Activated naive CD8-positive, alpha-beta T cell treated with anti-CD3 and anti-CD28 coated beads, Interleukin-2, amount 50 U/mL, for 16 hours (primary cell): ENCODE data around the gene DTX4.

Source experiments
- DNase-seq: peaks from one replicate; pipeline ENCODE4 v3.0.0-alpha.2; 2020; ENCODE audit warnings: low read depth, low spot score

Gene DTX4

DNA sequence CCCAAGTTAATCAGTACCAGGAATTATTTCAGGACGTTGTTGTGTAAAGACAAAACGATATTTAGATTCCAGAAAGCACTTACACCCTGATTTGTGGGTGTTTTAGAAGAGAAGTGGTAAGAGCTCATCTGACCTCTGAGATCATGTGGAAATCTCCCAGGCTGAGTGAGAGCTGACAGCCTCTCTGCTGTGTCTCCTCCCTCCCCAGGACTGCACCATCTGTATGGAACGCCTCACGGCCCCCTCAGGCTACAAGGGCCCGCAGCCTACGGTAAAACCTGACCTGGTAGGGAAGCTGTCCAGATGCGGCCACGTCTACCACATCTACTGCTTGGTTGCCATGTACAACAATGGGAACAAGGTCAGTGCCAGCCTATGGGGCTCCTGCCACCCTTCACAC is 20.0 kb downstream of the DTX4 start:
- DNase-seq, result no peak

DNA sequence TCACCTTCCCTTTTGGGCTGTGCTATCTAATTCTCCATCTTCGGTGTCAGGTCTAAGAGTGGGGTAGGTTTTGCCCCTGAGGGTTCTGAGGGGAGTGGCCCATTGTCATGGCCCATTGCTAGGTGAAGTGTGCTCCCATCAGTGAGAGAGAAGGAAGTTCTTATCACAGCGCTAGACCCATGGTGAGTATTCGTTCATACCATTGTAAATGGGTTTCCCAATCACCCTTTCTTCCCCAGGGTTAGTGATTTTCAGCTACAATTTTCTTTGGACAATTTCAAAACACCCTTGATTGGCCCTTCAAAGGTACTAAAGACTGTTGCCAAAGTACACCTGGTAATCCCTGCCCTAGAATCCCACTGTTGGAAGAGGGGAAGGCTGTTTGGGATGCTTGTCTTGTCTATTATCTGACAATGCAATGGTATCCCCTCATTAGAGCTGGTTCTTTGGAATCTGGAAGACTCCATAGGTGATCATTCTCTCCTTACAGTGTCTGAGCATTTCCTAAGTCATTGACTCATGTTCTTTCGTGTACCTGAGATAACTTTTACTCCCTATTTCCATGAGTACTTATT is 20.6 kb downstream of the DTX4 start:
- no peak for DNase-seq

DNA sequence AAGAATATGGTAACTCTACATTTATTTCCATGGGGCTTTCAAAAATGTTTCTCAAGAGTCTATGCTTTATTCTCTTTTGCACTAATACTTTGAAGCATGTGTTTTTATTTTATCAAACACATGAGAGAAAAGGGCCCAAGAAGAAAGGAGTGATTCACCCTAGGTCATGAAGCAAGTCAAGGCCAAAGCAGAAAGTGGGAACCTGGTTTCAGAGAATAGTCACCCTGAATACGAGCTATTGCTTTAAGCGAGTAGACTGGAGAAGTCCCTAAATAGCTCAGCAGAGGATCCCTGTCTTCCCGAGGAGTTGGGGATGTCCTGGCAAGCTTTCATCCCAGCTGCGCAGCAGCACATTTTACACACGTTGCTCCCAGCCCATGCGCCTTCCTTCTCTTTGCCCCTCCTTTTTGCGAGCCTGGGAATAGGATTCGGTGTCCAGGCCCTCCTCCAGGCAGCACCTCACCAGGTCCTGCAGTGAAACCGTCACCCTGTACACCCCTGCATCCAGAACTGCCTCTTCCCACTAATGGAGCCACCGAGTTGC is 21.7 kb downstream of the DTX4 start:
- no peak for DNase-seq

DNA sequence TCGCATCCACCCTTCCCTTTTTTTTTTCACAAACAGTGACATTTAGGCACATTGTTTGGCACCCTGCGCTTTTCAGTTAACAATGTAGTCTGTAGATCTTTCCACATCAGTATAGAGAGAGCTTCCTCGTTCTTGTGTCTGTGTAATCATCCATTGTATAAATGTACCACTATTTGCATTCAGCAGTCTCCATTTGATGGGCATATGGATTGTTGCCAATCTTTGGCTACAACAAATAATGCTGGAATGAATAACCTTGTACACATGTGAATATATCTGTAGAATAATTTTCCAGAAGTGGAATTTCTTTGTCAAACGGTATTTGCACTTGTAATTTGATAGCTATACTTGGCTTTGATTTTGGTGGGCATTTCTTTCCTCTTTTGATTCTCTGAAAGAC is 23.7 kb downstream of the DTX4 start:
- DNase-seq, result no peak

DNA sequence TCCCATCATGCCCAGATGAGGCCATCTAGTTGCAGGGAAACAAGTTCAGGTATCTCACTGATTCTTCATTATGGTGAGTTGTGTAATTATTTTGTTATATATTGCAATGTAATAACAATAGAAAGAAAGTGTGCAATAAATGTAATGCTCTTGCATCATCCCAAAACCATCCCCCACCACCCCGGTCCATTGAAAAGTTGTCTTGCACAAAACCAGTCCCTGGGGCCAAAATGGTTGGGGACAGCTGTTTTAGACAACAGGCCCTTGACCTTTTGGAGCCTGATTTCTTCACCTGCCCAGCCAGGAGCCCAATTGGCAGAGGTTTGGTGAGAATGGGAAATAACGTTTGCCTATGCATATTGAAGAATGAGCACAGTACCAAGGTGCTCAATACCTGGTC is 24.8 kb downstream of the DTX4 start:
- DNase-seq, result no peak

DNA sequence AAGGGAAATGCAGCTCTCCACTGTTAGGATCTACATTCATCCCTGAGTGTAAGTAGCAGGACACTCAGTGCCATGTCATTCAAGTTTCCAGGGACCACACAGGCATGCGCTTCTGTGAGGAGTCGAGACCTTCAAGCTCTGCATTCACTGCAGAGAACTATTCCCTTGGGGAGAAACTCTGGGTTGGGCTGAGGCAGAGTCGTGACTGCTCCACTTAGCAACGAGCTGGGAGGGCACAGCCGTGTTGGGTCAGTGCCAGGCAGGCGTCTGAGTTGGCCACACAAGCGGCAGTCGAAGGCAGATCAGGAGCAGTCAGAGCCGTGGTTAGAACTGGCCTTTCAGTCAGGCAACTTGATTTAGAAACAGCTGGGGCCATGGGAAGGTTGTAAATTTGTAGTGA is 26.1 kb downstream of the DTX4 start:
- no peak for DNase-seq

DNA sequence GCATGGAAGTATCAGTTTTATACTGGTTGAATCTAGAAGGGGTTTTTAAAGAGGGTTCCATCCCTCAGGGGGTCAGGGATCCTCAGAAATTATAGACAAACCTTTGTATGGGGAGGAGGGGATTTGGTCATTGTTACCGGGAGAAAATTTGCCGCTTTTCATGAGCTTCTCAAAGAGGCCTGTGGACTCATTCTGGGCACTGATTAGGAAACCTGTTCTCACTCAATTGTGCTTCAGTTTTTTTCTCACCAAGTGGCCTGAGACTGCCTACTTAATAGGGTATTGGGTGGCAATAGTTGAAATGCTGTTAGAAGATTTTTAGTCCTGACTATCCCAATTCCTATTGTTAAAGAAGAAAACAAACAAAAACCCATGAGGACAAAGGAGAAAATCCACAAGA is 26.8 kb downstream of the DTX4 start:
- no peak for DNase-seq

DNA sequence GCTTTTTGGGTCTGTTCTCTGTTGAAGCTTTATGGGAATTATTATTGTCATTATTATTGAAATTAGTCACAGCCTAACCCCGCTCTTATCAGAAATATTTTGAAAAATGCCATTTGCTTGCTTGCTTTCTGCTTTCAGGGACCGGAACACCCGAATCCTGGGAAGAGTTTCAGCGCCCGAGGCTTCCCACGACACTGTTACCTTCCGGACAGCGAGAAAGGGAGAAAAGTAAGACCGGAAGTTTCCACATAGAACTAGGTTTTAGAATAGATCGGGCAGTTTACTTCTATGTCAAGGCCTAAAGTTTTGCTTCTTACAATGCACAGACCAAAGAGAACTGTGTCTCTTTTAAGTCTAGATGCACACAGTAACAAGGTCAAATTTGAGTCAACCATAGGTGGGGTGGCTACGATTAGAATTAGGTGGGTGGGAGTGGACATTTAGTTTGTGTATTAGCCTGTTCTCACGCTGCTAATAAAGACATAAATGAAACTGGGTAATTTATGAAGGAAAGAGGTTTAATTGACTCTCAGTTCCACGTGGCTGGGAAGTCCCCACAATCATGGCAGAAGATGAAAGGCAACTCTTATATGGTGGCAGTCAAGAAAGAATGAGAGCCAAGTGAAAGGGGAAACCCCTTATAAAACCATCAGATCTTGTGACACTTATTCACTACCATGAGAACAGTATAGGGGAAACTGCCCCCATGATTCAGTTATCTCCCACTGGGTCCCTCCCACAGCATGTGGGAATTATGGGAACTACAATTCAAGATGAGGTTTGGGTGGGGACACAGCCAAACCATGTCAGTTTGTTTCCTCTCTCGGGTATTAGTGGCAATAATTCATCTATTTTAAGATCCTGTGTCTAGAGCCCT is 27.9 kb downstream of the DTX4 start:
- no peak for DNase-seq

DNA sequence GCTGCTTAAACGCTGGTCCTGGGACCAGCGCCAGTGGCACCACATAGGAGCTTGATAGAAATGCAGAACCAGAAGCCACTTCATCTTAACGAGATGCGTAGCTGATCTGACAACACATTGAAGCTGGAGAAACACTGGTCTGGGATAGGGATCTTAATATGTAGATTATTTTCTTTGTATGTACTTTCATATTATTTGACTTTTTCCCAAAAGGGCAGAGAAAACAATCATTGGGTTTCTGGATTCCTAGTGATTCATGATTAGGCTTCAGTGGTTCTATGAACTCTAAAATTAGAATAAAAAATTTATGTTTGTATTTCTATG is 28.5 kb downstream of the DTX4 start:
- no peak for DNase-seq

DNA sequence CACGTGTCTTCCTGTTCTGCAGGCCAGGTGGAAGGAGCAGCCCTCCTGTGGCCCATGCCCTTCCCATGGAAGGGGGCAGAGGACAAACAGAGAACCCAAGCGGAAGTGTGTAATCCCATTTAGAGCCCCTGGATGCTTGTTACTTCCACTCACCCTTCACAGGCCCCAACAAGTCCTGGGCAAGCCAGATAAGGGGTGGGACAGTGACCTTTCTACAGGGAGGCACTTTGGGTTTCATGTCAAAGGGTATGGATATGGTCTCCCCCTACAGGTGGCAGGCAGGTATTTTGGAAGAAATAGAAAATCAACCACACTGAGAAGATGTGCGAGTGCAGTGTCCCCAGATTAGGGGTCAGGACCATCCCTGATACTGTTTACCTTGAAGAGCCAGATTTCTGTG is 29.4 kb downstream of the DTX4 start:
- no peak for DNase-seq

DNA sequence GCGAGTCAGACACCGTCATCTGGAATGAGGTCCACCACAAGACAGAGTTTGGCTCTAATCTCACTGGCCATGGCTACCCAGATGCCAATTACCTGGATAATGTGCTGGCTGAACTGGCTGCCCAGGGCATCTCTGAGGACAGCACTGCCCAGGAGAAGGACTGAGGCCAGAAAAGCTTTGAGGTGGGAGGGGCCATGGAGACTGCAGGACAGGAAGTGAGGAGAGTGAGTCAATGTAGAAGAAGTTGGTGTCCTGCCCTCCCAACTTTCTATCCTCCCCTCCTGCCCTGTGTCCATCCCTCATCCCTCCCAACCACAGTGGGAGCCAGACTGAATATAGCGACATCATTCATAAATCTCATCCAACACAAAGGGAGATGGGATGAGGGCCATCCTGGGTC is 32.8 kb downstream of the DTX4 start:
- no peak for DNase-seq

DNA sequence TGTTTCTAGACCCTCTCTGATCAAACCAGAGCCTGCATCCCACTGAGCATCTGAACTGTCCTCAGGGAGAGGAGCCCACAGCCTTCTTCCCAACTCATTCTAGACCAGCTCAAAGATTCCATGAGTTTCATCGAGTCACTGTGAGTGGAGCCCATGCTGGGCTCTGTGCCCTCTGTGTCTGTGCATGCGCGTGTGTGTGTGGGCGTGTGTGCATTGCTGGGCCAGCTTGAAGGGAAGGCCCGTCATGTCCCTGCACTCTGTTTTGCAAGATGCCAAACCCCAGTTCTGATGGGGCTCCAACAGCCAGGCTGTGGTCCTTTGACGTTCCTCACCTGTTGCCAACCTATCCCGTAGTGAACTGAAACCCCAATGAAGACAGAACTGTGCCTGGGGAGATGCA is 33.7 kb downstream of the DTX4 start:
- DNase-seq, result no peak

DNA sequence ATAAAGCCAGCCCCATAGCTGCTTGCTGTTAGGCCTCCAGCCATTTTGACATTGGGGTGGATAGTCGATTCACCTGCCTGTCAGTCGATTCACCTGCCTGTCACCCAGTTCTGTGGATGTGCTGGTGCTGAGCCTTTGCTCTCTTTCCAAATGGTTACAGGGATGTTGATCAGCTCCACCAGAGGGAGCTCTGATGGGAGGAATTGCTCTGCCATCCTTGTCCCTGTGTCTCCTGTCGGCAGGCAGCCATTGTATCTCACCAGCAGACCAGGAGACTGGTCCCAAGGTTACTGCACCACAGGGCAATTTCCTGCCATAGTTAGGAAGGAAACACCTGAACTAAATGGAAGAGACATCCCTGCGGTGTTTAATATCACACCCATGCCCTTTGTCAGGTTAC is 34.7 kb downstream of the DTX4 start:
- no peak for DNase-seq

DNA sequence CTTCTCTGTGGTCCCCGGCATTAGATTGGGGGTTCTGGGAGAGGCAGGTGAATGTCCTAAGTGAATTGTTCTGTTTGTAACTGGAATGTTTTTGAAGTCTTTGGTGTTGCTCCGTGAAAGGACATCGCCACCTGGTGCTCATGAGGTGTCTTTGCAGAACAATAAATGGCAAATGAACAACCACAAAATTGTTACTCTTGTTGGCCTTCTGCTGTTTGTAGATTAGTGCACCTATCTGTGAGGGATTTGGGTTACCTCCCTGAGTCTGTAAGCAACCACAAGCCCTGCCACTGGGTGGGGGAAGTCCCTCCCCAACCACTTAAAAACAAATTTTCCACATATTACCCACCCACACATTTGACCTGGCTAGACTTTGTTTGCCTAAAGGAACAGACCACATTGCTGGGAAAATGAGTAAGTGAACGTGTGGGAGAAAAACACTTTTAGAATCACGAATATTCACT is 36.1 kb downstream of the DTX4 start:
- no peak for DNase-seq

DNA sequence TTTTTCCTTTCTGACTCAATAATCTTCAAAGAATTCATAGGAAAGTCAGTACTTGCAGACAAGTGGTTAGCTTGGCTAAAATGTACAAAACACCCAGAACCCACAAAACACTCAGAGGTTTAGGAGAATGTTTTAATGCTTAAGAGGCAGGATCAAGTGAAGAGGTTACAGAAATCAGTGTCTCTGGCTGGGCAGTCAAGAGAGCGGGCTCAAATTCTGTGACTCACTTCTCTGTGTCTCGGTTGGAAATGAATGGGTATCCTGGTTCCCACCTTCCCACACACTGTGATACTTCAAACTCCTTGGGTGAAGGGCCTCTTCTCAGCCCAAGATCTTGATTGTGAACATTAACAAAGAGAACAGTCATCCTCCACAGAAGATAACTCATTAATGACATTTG is 37.0 kb downstream of the DTX4 start:
- DNase-seq, result no peak

DNA sequence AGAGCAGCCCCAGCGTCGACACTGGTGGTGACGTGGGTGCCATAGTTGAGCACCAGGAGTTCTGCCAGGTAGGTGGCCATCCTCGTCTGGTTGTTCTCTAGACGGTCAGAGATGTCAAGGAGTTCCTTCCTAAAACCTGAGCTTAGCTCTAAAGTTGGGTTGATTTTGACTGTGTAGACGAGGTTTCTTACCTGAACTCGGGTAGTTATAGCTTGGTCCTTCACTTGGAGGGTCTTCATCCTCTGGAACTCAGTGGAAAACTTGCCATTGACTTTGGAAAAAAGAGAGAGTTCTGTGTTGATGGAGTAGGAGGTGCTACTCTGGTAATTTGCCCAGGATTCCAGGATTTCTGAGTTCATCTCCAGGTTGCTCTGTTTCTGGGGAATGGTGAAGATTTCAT is 40.3 kb downstream of the DTX4 start:
- DNase-seq, result no peak

DNA sequence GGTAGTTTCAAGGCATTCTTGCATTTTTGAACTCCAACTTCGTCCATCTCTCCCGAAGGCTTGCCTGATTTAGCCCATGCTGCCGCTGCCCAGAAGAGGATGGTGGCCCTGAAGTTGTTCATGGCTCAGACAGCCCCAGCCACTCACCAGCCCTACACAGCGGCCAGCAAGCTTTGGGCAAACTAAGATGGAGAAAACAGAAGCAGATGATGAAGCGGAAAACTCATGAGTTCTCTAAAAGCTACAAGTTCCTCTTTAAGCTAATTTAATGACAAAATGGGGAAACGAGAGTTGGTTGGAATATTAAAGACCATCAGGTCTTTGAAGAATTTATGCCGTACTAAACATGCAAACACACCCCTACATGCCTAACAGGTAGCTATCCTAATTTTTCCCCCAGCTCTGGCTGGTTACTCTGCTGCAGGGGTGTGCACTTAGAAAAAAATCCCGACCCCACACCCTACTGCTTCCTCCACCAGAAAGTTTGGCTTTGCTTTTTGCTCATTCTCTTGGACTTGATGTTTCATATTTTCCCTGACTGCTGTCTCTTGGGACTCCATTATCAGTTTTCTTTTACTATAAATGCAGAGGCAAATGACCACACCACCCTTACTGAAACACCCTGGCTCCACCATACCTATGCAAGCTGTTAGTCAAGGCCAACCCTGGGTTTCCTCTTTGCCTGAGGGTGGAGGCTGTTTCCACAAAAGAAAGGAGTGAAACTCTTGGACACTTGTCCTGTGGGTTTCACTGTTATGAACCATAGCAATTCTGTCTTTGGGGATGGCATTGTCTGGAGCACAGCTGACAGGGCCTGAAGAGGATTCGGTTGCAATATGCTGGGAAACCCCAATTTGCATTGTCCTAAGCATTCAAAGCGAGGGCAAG is 41.1 kb downstream of the DTX4 start, which contains the start of gene MPEG1:
TSS of gene MPEG1 (minus strand) at position 184 of the 888 bp plus-strand sequence. CDS start at position 122, 62 bp downstream.
- no peak for DNase-seq

DNA sequence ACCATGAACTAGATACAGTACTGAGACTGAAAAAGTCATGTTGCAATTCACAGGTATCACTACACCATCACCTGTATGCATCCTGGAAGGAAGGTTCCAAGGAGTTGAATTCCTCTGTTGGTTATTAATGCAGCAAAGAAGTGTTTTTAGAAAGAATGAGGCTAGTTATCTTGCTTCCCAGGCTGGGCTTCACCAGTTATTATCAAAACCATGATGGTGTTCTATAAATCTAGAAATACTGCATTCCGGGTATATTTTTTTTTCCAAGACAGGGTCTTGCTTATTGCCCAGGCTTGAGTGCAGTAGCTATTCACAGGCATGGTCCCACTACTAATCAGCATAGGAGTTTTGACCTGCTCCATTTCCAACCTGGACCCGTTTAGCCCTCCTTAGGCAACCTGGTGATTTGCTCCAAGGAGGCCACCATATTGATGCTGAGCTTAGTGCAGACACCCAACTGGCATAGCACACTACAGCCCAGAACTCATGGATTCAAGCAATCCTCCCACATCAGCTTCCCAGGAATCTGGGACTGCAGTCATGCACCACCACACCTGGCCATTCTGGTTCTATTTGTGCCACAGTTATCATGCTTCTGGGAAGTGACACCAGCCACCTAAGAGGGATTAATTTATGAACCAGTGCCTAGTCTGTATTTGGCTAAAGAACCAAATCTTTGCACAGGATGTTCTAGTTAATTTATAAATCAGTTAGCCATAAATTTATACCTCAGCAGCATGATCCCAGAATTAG is 42.4 kb downstream of the DTX4 start:
- no peak for DNase-seq

DNA sequence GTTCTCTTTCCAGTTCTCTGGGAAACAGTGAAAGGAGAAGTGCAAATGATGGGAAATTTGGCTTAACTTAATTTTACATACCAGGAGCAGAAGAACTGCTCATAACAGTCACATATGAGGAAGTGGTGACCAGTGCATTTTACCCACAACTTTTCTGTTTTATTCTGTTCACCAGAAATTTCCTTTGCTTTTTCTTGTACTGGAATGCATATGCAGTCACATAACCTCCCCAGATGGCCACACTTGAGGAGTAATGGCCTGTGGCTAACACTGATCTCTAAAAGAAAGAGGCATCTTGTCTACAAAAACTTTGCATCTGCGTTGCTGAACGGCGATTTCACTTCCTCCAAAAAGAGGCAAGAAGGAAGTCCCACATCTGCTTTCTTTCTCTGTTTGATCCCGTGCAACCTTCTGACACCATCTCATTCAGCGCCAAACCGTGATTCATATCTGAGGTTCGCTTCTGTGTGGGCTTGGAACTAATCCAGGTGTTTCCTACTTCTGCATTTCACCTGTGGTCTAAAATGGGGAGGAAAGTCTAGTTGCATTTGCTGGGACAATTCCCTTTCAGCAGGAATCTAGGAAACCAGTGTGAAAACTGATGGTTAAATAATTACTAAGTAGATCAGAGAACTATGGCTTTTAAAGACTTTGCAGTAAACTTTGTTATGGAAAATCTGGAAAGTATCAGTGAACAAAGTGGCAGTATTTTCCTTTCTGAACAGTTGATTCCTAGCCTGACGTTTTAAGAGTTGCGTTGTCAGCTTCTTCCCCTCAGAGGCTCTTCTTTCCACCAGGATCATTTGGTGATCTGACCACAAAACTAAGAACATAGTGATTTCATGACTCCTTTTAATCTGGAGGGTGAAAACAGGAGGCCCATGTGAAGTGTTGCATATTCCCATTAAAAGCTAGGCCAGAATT is 45.0 kb downstream of the DTX4 start:
- DNase-seq, result no peak

DNA sequence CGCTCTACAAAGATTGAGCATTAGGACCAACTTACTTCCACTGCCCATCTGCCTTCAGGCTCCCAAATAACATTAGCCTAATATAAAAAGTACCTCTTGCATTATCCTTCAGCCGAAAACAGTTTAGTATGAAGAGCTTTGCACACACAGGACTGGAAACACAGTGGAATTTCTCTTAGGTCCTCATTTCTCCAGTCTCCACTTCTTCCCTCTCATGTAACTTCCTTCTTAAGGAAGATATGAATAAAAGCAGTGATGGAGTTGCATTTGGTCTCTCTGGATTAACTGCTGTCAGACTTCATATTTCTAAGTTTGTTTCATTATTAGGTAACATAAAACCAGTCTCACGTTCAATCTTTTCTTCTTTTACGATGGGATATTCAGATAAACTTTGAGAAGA is 46.4 kb downstream of the DTX4 start:
- DNase-seq, result no peak
